NCI-H446 treated with DMSO at 0.1 percent for 48 hours (cell line): ENCODE results near the gene ST3GAL3.

Source experiments
- DNase-seq: peaks from one replicate; lab custom pipeline; 2025; lab: John Stamatoyannopoulos, UW

The ST3GAL3 gene, protein sequence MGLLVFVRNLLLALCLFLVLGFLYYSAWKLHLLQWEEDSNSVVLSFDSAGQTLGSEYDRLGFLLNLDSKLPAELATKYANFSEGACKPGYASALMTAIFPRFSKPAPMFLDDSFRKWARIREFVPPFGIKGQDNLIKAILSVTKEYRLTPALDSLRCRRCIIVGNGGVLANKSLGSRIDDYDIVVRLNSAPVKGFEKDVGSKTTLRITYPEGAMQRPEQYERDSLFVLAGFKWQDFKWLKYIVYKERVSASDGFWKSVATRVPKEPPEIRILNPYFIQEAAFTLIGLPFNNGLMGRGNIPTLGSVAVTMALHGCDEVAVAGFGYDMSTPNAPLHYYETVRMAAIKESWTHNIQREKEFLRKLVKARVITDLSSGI

DNA sequence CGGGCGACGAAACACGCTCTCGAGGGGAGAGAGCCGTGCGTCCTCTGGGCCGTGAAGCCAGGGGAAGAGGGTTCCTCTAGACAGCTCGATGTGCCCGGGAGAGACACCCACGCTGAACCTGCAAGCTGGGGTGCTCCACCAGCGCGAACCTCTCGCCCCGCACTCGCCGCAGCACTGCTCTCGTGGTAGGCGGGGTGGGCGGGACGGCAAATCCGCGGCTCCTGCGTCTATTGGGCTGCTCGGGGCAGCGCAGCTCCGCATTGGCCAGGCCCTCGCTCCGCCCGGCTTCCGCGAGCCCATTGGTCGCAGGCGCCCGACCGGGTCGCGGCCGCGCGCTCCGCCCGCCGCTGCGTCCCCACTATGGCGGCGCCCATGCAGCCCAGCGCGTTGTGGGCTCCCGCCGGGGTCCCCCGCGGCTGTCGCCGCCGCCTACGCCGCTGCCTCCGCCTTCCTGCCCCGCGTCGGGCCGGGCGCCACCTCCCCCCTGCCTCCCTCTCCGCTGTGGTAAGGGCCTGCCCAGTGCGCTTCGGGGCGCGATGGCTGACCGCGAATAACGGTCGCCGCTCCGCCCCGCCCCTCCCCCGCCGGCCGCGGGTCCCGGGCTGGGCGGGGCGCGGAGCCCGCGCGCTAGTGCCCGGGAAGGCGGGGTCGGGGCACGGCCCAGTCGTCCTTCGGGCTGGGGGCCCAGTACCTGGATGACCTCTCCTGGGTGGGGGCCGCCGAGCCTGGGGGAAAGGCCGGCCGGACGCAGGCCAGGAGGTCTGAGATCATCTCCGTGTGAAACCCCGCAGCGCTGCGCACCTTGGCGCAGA is at the start of gene ST3GAL3:
TSS of gene ST3GAL3 (plus strand) at position 347 of the 812 bp plus-strand sequence. CDS start 28,727 bp downstream, outside the sequence.
- peak; percentile 86 for DNase-seq

DNA sequence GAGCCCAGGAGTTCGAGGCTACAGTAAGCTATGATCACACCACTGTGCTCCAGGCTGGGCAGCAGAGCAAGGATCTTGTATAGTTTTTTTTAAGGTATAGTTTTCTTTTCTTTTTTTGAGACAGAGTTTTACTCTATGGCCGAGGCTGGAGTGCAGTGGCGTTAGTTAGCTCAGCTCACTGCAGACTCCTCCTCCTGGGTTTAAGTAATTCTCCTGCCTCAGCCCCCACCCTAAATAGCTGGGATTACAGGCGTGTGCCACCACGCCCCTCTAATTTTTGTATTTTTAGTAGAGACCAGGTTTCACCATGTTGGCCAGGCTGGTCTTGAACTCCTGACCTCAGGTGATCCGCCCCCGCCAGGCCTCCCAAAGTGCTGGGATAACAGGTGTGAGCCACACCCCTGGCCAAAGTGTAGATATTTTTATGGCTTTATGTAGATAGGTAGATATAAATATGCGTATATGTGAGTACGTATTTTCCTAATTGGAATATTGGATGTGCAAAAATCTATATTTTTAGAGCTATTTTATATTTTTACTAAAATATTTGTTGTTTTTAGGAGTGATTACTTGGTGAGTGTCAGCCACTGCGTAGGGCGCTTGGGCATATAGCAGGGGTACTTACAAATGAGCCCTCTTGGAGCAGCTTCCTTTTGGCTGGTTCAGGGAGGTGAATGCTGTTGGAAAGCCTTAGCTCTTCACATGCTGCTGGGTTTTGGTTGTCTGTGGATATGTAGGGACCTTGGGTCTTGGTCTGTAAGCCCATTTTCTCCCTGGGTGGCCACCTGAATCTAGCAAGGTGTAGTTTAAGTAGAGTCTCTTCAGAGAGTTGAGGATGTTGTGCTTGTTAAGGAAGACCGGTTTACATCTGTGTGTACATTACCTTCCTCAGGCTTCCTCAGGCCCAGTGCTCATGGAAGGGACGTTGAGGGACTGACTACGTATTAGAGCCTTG is 47.8 kb upstream of the ST3GAL3 start:
- DNase-seq = no peak

DNA sequence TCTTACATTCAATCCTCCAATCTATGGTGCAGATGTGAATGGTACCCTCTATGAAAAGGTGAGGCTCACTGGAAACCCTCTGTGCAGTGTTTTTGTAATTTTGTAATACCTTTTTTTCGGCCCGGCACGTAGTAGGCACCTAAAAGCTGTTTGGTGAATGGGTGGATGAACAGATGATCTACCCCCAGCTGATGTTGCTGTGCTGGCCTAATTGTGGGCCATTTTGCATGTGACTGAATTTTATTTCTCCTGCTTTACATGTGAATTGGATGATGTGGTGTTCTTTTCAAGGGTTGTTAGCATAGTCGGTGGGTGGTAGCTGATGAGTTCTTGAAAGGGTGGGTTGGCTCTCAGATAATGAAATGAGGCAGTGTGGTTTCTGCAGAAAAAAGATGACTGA is 47.0 kb upstream of the ST3GAL3 start:
- no peak for DNase-seq

DNA sequence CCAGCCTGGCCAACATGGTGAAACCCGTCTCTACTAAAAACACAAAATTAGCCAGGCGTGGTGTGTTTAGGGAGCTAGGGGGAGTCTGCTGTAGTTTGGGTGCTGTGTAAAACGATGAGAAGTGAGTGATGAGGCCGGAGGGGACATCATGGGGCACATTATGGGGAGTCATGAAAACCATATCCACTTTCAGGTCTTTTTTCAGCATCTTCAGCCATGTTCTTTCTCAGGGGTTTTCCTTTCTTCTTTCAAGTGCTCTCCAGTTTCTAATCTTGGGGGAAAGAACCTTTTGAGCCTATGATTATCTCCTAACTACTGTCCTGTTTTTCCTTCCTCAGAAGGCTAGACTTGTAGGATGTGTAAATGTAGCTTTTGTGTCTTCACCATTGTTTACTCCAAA is 43.0 kb upstream of the ST3GAL3 start:
- DNase-seq = no peak

DNA sequence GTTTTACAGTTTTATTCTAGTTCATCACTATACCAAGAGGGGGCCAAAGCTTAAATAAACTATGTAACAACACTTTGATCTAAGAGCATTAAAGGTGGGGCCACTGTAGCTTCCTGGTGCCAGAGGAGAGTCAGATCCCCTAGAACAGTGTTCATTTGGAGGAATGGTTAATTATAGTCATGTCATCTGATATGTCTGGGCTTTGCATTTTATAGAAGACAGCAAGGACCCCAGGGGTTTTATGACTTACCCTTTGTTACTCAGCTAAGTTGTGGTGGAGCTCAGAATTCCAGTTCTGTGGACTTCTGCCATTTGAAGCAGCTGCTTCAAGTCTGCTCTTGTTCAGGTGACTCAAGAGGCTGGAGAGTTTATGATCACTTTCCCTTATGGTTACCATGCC is 40.7 kb upstream of the ST3GAL3 start:
- DNase-seq = no peak

DNA sequence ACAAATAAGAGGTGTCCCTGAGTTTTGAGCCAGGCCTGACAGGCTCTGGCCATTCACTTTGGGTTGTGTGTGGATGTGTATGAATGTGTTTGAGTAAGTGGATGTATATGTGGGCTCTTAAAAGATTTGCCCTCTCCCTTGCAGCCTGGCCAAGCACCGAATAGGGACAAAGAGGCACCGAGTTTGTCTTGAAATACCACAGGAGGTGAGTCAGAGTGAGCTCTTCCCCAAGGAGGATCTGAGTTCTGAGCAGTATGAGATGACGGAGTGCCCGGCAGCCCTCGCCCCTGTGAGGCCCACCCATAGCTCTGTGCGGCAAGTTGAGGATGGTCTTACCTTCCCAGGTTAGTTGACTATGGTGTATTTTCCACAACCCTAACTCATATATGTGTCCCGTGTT is 38.4 kb upstream of the ST3GAL3 start:
- no peak for DNase-seq

DNA sequence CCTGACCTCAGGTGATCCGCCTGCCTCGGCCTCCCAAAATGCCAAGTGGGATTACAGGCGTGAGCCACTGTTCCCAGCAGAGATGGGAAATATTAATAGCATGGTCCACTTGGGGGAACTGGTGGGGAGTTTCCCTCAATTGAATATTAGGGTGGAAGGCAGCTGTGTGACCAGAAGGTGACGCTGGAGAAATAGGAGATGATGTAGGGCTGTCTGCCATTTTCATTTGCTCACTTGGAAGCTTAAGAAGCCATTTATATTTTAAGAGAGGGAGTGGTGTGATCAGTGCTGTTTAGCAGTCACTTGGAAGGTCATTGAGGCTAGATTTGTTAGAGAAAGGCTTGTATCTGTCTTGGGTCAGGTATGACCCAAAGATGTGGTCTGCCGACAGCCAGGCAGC is 37.5 kb upstream of the ST3GAL3 start:
- DNase-seq = no peak

DNA sequence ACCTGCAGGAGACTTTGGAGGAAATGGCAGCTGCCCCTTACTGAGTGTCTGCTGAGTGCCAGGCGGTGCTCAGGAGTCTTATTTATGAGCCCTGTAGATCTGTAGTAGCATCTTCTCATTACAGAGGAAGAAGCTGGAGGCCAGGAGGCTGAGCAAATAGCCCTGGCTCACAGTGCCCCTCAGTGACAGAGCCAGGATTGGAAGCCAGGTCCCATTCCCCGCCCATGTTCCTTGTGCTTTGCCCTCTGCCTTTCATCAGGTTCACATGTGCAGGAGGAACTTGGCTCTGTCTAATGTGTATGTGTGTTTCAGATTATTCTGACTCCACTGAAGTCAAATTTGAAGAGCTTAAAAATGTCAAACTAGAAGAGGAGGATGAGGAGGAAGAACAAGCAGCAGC is 36.1 kb upstream of the ST3GAL3 start:
- no peak for DNase-seq

DNA sequence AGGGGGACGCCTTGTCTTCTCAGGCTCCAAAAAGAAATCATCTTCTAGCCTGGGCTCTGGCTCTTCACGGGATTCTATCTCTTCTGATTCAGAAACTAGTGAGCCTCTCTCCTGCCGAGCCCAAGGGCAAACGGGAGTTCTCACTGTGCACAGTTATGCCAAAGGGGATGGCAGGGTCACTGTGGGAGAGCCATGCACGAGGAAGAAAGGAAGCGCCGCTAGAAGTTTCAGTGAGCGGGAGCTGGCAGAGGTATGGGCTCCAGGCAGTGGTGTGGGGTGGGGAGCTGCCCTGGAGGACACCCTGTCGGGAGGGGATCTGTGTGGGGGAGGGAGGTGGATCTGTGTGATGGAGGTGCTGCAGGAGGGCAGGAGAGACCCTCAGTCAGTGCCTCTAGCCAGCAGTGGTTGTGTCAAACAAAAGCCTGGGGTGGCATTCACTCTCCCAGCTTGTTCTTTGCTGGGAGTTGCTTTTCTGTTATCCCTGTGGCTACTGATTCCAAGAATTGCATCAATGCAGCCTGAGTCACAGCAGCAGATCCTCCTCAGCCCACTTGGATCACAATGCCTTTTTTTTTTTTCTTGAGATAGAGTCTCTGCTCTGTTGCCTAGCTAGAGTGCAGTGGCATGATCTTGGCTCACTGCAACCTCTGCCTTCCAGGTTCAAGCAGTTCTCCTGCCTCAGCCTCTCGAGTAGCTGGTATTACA is 35.6 kb upstream of the ST3GAL3 start:
- no peak for DNase-seq

DNA sequence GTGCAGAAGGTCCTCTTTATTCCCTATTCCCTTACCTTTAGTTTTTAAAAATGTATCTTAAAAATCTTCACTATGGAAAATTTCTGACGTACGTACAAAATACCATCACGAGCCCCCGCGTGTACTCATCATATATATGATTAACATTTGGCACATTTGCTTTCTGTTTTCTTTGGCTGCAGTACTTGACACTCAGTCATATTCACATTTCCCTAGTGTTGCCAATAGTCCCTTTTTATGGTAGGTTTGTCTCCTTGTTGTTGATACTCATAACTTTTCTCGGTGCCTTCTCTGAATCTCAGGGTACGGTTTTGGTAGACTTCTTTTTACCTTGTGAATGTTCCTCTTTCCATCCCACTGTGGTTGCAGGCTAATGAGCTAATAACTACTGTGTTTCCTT is 34.1 kb upstream of the ST3GAL3 start:
- no peak for DNase-seq

DNA sequence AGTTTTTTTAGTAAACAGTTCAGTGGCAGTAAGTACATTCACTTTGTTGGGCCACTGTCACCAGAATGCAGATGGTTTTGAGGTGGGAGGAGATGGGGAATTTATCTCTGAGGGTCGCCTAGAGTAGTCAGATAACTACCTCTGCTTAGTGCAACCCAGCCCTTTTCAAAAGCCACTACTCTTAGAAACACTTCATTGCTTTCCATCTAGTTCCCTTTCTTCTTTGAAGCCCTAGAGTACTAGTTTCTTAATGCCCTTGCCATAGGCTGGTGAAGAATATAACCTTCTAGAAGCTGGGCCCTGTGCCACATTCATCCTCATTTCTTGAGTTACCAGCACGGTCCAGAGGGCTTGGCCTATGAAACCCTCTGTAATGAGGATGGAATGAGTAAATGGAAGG is 28.4 kb upstream of the ST3GAL3 start:
- DNase-seq = no peak

DNA sequence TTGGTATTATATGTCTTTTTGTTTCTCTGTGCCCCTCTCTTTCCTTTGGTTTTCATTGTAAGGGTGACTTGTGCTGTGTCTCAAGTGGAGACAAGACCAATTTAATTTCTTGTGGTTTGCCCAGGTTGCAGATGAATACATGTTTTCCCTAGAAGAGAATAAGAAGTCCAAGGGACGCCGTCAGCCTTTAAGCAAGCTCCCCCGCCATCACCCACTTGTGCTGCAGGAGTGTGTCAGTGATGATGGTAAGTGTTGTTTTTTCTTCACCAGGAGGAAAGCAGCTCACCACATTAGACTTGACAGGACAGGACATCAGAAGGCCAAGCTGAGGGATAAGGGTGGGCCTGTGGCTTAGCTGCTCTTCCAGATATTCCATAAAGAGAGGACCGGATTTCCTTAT is 23.8 kb upstream of the ST3GAL3 start:
- no peak for DNase-seq

DNA sequence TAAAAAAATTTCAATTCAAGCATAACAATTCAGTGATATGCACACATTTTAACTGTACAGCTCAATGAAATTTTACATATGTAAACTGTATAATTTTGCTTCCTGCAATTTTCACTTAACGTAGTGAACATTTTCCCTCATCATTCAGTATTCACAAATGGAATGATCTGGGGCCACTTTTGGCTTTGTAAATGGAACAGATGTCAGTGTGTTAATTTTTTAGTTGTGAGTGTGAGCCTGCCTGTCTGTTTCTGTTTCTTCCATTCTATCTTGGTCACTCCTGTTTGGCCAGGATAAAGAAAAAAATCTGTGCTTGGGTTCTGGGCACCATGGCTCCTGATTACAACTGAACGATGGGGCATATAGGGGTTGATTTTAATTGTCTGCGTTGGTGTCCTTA is 20.5 kb upstream of the ST3GAL3 start:
- no peak for DNase-seq

DNA sequence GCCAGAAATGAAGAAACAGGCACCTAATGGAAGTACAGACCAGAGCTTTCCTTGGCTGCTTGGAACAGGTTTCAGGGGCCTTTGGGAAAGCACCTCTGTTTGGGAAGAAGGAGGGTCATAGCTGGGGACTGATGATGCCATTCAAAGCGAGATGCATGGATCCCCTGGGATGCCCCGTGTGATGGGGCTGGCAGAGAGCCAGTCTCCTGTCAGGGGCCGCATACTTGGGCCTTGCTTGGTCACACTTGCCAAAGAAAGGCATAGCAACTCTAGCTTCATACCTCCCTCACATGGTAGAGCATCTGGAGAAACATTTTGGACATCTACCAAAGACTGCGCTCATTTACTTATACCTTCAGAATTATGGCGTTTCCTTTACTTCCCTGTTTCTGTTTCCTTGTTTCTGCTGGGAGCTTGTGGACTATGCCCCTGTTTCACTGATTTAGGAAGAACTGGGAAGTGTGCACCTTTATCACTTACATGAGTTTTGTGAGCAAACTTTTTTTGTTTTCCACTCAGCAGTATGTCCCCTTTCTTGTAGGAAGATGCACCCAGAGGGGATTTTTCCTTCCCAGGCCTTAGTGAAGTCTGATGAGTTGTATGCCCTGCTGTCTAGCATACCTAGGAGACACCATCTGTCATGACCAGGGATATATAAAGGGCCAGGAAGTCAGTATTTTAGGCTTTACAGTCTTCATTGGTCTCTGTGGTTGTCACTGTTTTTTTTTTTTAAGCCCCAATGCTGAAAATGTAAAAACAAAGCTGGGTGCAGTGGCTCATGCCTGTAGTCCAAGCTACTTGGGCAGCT is 19.8 kb upstream of the ST3GAL3 start:
- no peak for DNase-seq

DNA sequence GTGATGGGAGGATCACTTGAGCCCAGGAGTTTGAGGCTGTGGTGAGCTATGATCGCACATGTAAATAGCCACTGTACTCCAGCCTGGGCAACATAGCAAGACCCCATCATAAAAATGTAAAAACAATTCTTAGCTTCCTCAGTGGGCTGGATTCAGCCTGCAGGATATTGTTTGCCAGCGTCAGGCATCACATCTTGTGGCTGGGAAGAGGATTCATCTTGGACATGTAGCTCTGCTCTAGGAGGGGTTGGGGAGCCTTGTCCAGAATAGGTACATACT is 19.3 kb upstream of the ST3GAL3 start:
- no peak for DNase-seq

DNA sequence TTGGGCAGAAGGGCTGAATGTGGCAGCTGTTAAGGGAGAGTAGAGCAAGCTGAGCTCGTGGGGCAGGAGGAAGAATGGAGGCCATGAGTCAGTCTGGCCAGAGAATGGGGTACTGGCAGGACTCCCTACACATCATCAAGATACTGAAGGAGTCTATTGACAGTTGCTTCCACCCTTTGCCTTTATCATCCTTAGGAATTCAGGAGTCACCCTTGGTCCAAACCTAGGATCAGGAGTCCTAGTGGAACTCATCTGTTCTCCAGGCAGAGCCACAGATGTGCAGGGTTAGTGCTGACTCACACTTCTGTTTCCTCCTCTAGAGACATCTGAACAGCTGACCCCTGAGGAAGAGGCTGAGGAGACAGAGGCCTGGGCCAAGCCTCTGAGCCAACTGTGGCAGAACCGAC is 18.7 kb upstream of the ST3GAL3 start:
- DNase-seq = no peak

DNA sequence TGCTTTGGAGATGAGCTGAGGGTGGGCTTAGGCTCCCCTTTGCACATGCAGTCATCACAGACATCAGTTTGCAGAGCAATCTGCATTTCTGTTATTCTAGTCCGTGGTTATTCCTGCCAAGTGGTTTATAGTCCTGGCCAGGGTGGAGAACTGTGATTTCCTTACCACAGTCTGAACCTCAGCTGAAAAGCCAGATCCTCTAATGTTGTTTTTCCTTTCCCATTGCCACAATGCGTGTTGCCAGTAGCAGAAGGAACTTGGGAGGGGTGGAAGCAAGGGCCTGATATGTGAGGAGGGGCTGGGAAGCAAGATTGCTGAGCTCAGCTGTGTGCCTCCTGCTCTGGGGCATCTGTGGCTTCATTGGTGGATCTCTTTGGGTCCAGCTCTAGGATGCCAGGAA is 18.0 kb upstream of the ST3GAL3 start:
- no peak for DNase-seq

DNA sequence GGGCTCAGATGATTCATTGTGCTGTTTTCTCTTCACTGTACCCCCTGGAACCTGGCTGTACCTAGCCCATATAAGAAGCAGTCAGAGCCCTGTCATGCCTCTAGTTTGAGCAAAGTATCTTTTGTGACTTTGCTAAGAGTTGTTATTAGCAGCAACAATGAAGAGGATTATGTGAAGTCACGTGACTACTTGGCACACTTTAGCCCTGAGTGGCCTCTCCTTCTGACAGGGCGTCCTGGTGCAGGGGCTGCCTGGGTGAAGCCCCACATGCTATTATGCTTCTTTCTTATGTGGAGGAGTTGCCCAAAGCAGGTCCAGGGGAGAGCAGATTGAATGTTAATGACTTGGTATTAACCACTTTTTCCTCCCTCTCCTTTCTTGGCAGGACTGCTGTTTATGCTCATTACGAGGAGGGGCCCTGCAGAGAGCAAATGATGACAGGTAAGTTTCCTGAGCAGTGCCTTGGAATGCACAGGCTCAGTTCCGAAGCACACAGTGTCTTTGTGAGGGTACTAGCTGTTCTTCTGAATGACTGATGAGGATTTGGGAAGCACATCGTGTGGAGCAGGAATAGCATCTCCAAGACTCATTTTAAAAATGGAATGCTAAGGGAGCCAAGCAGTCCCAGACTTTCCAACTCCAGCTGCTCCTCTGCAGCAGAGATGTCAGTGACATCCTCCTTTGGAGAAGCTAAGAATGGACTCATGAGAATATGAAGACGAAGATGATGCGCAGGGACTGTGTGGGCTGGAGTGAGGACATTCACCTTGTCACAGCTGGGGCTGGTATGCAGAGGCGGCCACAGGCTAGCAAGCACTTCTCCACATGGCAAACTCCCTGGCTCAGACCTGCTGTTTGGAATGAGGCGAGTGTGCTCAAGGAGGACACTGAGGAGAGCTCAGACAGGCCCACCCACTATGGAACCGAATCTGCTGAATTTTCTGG is 15.2 kb upstream of the ST3GAL3 start:
- no peak for DNase-seq

DNA sequence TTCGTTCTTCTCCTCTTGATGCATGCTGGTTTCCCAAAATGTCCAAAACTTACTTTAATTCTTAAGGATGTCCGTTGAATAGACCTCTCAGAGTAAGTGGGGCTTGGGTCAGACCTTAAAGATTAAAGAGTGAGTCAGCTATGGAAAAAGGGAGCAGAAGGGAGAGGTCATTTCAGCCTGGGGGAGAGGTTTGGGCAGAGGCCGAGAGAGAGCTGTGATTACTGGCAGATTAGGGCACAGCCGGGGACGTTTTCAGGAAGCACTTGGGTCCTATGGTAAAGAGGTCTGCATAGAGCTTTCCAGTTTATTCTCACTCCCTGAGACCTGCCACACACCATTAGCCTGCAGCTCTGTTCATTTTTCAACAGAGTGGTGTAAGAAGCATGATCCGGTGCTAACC is 14.0 kb upstream of the ST3GAL3 start:
- DNase-seq = no peak

DNA sequence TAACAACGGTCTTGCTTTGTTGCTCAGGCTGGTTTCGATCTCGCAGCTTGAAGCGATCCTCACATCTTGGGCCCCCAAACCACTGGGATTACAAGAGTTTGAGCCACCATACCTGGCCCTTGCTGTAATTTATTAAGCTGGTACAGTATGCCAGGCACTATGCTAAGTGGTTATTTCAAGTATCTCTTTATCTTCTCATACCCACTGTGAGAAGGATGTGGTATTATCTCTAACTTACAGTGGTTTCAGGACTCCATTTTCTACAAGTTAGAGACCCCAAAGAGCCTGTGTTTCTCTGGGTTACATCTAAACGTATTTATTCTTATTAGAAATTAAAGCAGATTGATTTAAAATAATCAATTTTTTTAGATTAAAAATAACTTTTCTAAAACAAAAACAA is 8.1 kb upstream of the ST3GAL3 start:
- no peak for DNase-seq
